HepG2 (cell line): ENCODE data around the gene GABRB3. TPM values are rescaled to one million over a fixed set of nuclear protein-coding genes. Genes with fewer than 3 reads are reported as not detected.

Experiments used
- ATAC-seq: fragments of 200-7000 bp; cut with Tn5 transposase; 3 replicates; pipeline ENCODE4 v1.9.1; 2020; ENCODE audit warnings: mild to moderate bottlenecking, moderate library complexity
- BruUV-seq: library from RNA; stranded (reverse); fragments of 400-500 nt; replicated peaks from 2 replicates; lab custom pipeline; 2021; lab: Mats Ljungman, UMichigan
- CTCF ChIA-PET: fragments of 300-600 bp; formaldehyde crosslinking; extraction: SDS; loops from one replicate; lab custom pipeline; 2021; ENCODE audit warnings: low total read pairs, inconsistent platforms, low intra/inter-chr PET ratio; lab: Yijun Ruan, JAX
- POLR2A ChIA-PET: fragments of 350-600 bp; sonication (Branson Sonifier 250); formaldehyde crosslinking; loops from one replicate; lab custom pipeline; 2020; ENCODE audit warnings: antibody characterized with exemption, inconsistent platforms; lab: Yijun Ruan, JAX
- DNase-seq: peaks from one replicate; pipeline ENCODE4 v3.0.0-alpha.2; 2015; ENCODE audit warnings: low spot score
- FAIRE-seq: peaks from 3 replicates; lab custom pipeline; 2011; peaks lifted over from hg19 to GRCh38; lab: Jason Lieb, UNC
- H2AFZ ChIP-seq: one replicate; pipeline ENCODE4 v1.6.1; 2011; ENCODE audit warnings: low read length, inconsistent platforms
- H3K27ac ChIP-seq: fragments of 300-600 bp; 3 replicates; pipeline ENCODE4 v1.8.0; 2011; ENCODE audit warnings: mixed run types, mild to moderate bottlenecking, mixed read lengths, low read length, inconsistent platforms; ENCODE audit not compliant: insufficient read depth; ENCODE audit errors: extremely low read length
- H3K27me3 ChIP-seq, 2 experiments: fragments of 200-600 bp in 1 of 2; 2 replicates in 1 of 2; 3 replicates in 1 of 2; pipeline versions ENCODE4 v1.6.0 to v1.8.0; 2011; ENCODE audit warnings: low read length in 2 of 2, mild to moderate bottlenecking in 2 of 2, moderate library complexity in 2 of 2, inconsistent platforms in 1 of 2; ENCODE audit not compliant: insufficient read depth in 2 of 2, control insufficient read depth in 1 of 2
- H3K36me3 ChIP-seq, 2 experiments: fragments of 200-600 bp in 1 of 2; replicated peaks in 1 of 2; 2 replicates in 1 of 2; 3 replicates in 1 of 2; pipeline versions ENCODE4 v1.5.1 to v1.8.0; 2011; ENCODE audit warnings: low read length in 2 of 2, inconsistent platforms in 1 of 2; ENCODE audit not compliant: insufficient read depth in 2 of 2, control insufficient read depth in 1 of 2
- H3K4me1 ChIP-seq: 2 replicates; pipeline ENCODE4 v1.5.1; 2012; ENCODE audit warnings: low read length, inconsistent platforms; ENCODE audit not compliant: insufficient read depth
- H3K4me2 ChIP-seq: 2 replicates; pipeline ENCODE4 v1.6.0; 2011; ENCODE audit warnings: low read depth, low read length, inconsistent platforms
- H3K4me3 ChIP-seq, 3 experiments: fragments of 200-600 bp in 1 of 3; sonication (generic), shearing (Covaris generic) in 1 of 3; replicated peaks in 1 of 3; 2 replicates each; pipeline ENCODE4 v1.5.1; 2011 to 2016; ENCODE audit warnings: low read length in 3 of 3, inconsistent platforms in 2 of 3, low read depth in 2 of 3, mild to moderate bottlenecking in 2 of 3, control low read depth in 1 of 3, mixed read lengths in 1 of 3; ENCODE audit not compliant: insufficient read depth in 1 of 3
- H3K79me2 ChIP-seq: one replicate; pipeline ENCODE4 v1.6.1; 2011; ENCODE audit warnings: low read length, inconsistent platforms; ENCODE audit not compliant: insufficient read depth
- H3K9ac ChIP-seq: 2 replicates; pipeline ENCODE4 v1.6.0; 2011; ENCODE audit warnings: mild to moderate bottlenecking, low read depth, low read length, inconsistent platforms; ENCODE audit not compliant: insufficient read depth
- H3K9me3 ChIP-seq: 2 replicates; pipeline ENCODE4 v1.5.1; 2012; ENCODE audit warnings: mild to moderate bottlenecking, low read length
- H4K20me1 ChIP-seq: 2 replicates; pipeline ENCODE4 v1.6.0; 2011; ENCODE audit warnings: inconsistent platforms, mild to moderate bottlenecking, low read length, moderate library complexity; ENCODE audit not compliant: insufficient read depth
- BRCA1 ChIP-seq: sonication (generic); formaldehyde crosslinking; IDR thresholded peaks from 2 replicates; pipeline ENCODE4 v1.4.0; 2020; ENCODE audit warnings: missing genetic modification reagents
- ERF ChIP-seq: IDR thresholded peaks from 2 replicates; pipeline ENCODE4 v1.6.1; 2018; ENCODE audit warnings: missing biosample characterization, missing genetic modification reagents
- KLF6 ChIP-seq: IDR thresholded peaks from 2 replicates; pipeline ENCODE4 v1.8.0; 2016; ENCODE audit warnings: missing biosample characterization, missing genetic modification reagents
- MTA3 ChIP-seq: sonication (generic); formaldehyde crosslinking; IDR thresholded peaks from 2 replicates; pipeline ENCODE4 v1.4.0; 2020; ENCODE audit warnings: missing genetic modification reagents
- TRIM24 ChIP-seq: sonication (generic); formaldehyde crosslinking; IDR thresholded peaks from 2 replicates; pipeline ENCODE4 v1.8.0; 2022; ENCODE audit warnings: mild to moderate bottlenecking, missing genetic modification reagents
- ZFP36 ChIP-seq: fragments of 150-350 bp; IDR thresholded peaks from 2 replicates; pipeline ENCODE4 v1.6.1; 2018; ENCODE audit warnings: borderline replicate concordance, low read length, low read depth; ENCODE audit not compliant: partially characterized antibody
- ZNF317 ChIP-seq: sonication (generic); formaldehyde crosslinking; IDR thresholded peaks from 2 replicates; pipeline ENCODE4 v1.5.0; 2020; ENCODE audit warnings: mild to moderate bottlenecking, missing genetic modification reagents
- ZNF510 ChIP-seq: sonication (generic); formaldehyde crosslinking; IDR thresholded peaks from 2 replicates; pipeline ENCODE4 v1.4.0; 2020; ENCODE audit warnings: low read depth, mild to moderate bottlenecking, missing genetic modification reagents
- ZNF652 ChIP-seq: IDR thresholded peaks from 2 replicates; pipeline ENCODE4 v1.6.1; 2016; ENCODE audit warnings: low read depth, borderline replicate concordance
- in situ Hi-C: cut with HindIII; loops from 2 replicates; pipeline ENCODE4 v1.10.0; 2017; ENCODE audit warnings: low pct_unique_long_range_greater_than_20kb; ENCODE audit not compliant: extremely low pct_ligation_motif_present
- intact Hi-C: fragments of 100-400 bp; cut with micrococcal nuclease; formaldehyde crosslinking; loops from one replicate; pipeline ENCODE4 v1.10.0; 2022; ENCODE audit not compliant: unreplicated experiment
- polyA plus RNA-seq, 8 experiments: library from polyadenylated mRNA; depleted of rRNA in 3 of 8; stranded (reverse) in 7 of 8; unstranded in 1 of 8; fragments of >200 nt; fragmentation: Illumina TruSeq in 4 of 8; extraction: Trizol in 4 of 8; gene quantifications; 2 replicates each; pipeline versions ENCODE4 v1.2.1 to v1.2.3, GENCODE V29; 2011 to 2016; ENCODE audit warnings: low read depth in 4 of 8, missing spikeins in 1 of 8, mixed read lengths in 1 of 8; ENCODE audit not compliant: insufficient read depth in 1 of 8
- total RNA-seq, 5 experiments: library from RNA; depleted of rRNA; stranded (reverse); fragments of >200 nt; fragmentation: Illumina TruSeq; extraction: Trizol; gene quantifications; 2 replicates each; pipeline ENCODE4 v1.2.3, GENCODE V29; 2016; ENCODE audit warnings: low read depth in 1 of 5
- TF ChIP-seq, protein P1 (sequence below): sonication (generic); formaldehyde crosslinking; IDR thresholded peaks from 2 replicates; pipeline ENCODE4 v1.8.0; 2022; ENCODE audit warnings: mild to moderate bottlenecking, missing genetic modification reagents, borderline replicate concordance
- TF ChIP-seq, protein P2 (sequence below): sonication (generic); formaldehyde crosslinking; IDR thresholded peaks from 2 replicates; pipeline ENCODE4 v1.9.0; 2022; ENCODE audit warnings: low read depth, missing genetic modification reagents

Gene GABRB3
- total and polyA plus RNA-seq, 2 of the 13 experiments (the other 11 are each of a cell fraction or from before 2014, with no cell fraction given): not detected

DNA sequence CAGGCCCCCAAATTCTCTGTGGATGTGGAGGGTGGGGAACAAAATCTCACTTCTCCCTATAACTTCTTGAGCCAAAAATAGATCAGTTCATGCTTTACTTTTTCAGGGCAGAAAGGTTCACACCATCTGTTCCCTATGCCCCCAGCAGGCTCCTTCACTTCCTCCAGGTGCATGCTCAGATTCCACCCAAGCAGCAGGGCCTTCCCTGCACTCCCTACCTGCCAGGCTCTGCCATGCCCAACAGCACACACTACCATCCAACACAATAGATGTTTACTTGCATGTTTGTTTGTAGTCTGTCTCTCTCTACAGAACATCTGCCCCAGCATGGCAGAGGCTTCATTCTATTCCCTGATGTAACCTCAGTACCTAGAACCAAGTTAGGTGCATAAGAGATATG is 43.3 kb downstream of the GABRB3 start:
- intact Hi-C loops: no loop called here
- ChIA-PET POLR2A (no interaction called here), CTCF (no interaction called here)
- Histone ChIP-seq H3K4me3 (no peak overlapping the region), H3K9ac (no peak overlapping the region), H3K9me3 (peaks cover 91% of the 10 kb centered on the region), H3K27ac (no peak overlapping the region), H2AFZ (no peak overlapping the region), H3K4me1 (no peaks in the 10 kb centered on the region), H3K79me2 (no peaks in the 10 kb centered on the region), H4K20me1 (no peaks in the 10 kb centered on the region), H3K27me3 (no peaks in the 10 kb centered on the region), H3K4me2 (no peak overlapping the region), H3K36me3 (no peaks in the 10 kb centered on the region)
- TF ChIP-seq ZNF652 (CRISPR knock-in tag) (no peak), ZNF317 (CRISPR knock-in tag) (no peak), ZFP36 (no peak), ZNF510 (CRISPR knock-in tag) (no peak), ERF (CRISPR knock-in tag) (no peak), BRCA1 (CRISPR knock-in tag) (no peak), TRIM24 (CRISPR knock-in tag) (no peak), MTA3 (CRISPR knock-in tag) (no peak), KLF6 (CRISPR knock-in tag) (no peak)
- TF ChIP-seq, protein P1, sequence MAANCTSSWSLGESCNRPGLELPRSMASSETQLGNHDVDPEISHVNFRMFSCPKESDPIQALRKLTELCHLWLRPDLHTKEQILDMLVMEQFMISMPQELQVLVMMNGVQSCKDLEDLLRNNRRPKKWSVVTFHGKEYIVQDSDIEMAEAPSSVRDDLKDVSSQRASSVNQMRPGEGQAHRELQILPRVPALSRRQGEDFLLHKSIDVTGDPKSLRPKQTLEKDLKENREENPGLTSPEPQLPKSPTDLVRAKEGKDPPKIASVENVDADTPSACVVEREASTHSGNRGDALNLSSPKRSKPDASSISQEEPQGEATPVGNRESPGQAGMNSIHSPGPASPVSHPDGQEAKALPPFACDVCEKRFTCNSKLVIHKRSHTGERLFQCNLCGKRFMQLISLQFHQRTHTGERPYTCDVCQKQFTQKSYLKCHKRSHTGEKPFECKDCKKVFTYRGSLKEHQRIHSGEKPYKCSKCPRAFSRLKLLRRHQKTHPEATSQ (CRISPR knock-in tag): no peak
- TF ChIP-seq, protein P2, sequence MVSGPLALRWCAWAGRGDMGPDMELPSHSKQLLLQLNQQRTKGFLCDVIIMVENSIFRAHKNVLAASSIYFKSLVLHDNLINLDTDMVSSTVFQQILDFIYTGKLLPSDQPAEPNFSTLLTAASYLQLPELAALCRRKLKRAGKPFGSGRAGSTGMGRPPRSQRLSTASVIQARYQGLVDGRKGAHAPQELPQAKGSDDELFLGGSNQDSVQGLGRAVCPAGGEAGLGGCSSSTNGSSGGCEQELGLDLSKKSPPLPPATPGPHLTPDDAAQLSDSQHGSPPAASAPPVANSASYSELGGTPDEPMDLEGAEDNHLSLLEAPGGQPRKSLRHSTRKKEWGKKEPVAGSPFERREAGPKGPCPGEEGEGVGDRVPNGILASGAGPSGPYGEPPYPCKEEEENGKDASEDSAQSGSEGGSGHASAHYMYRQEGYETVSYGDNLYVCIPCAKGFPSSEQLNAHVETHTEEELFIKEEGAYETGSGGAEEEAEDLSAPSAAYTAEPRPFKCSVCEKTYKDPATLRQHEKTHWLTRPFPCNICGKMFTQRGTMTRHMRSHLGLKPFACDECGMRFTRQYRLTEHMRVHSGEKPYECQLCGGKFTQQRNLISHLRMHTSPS: no peak
- in situ Hi-C loops: no loop called here
- ATAC-seq: no peak
- DNase-seq: no peak
- BruUV-seq: no TSS peak
- no peak for FAIRE-seq
